ENCODE data around the gene GZMM.

GZMM gene

GRCh38 chr19:542173-542866 lies 1.5 kb upstream of the GZMM start:
- H3K4me3 ChIP-seq (replicated peaks; ENCODE audit: low read depth, low read length), result no peak overlapping the region
- no peak for DNase-seq (ENCODE audit: extremely low read depth, low read depth)
- no peak for TF ChIP-seq CTCF (IDR thresholded peaks at IDR 0.05; ENCODE audit: low read depth, low read length, missing control alignments)

GRCh38 chr19:547117-547516 lies 3.3 kb downstream of the GZMM start:
- DNase-seq (ENCODE audit: extremely low read depth, low read depth), result no peak
- no peak overlapping the region for H3K4me3 ChIP-seq (replicated peaks; ENCODE audit: low read depth, low read length)
- TF ChIP-seq CTCF (IDR thresholded peaks at IDR 0.05; ENCODE audit: low read depth, low read length, missing control alignments), result no peak

- TF ChIP-seq CTCF (IDR thresholded peaks at IDR 0.05; ENCODE audit: low read depth, low read length, missing control alignments), result no peak
- no peak overlapping the region for H3K4me3 ChIP-seq (replicated peaks; ENCODE audit: low read depth, low read length)
- no peak for DNase-seq (ENCODE audit: extremely low read depth, low read depth)
Measured at GRCh38 chr19:547836-548720, 4.2 kb downstream of the GZMM start.

GRCh38 chr19:548886-549830 lies 5.3 kb downstream of the GZMM start:
- no peak for DNase-seq (ENCODE audit: extremely low read depth, low read depth)
- TF ChIP-seq CTCF (IDR thresholded peaks at IDR 0.05; ENCODE audit: low read depth, low read length, missing control alignments), result no peak
- H3K4me3 ChIP-seq (replicated peaks; ENCODE audit: low read depth, low read length), result no peak overlapping the region

GRCh38 chr19:554817-555216 lies 11.0 kb downstream of the GZMM start:
- no peak for DNase-seq (ENCODE audit: extremely low read depth, low read depth)

More at GRCh38 chr19:554817-555216, 11.0 kb downstream of the GZMM start:
- H3K4me3 ChIP-seq (replicated peaks; ENCODE audit: low read depth, low read length), result no peak overlapping the region
- TF ChIP-seq CTCF (IDR thresholded peaks at IDR 0.05; ENCODE audit: low read depth, low read length, missing control alignments), result no peak

Data from HFF-Myc (cell line).